ENCODE measurements around the gene ORC1.

DNA sequence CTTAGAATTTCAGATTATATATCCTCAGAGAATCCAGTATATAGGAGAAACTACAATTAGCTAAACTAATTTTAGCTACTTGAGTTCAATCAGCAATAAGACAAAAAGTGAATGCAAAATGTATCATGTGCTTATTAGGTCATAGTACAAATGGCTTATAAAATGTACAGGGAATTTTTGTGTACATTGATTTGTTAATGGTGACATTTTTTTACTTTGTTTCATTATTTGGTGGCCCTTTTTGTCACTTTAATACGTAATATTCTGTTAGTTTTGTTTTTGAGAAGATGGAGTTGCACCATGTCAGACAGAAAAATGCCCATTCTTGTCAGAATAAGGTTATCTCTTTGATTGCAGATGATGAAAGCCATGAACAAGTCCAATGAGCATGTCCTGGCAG lies 71.8 kb downstream of the ORC1 start:
- TF ChIP-seq, protein P1, sequence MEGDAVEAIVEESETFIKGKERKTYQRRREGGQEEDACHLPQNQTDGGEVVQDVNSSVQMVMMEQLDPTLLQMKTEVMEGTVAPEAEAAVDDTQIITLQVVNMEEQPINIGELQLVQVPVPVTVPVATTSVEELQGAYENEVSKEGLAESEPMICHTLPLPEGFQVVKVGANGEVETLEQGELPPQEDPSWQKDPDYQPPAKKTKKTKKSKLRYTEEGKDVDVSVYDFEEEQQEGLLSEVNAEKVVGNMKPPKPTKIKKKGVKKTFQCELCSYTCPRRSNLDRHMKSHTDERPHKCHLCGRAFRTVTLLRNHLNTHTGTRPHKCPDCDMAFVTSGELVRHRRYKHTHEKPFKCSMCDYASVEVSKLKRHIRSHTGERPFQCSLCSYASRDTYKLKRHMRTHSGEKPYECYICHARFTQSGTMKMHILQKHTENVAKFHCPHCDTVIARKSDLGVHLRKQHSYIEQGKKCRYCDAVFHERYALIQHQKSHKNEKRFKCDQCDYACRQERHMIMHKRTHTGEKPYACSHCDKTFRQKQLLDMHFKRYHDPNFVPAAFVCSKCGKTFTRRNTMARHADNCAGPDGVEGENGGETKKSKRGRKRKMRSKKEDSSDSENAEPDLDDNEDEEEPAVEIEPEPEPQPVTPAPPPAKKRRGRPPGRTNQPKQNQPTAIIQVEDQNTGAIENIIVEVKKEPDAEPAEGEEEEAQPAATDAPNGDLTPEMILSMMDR (IDR thresholded peaks at IDR 0.05; ENCODE audit: low read length), result no peak
- no peak for TF ChIP-seq EZH2 (optimal IDR thresholded peaks at IDR 0.05; ENCODE audit: low read depth, low read length)

Data from MM.1S (cell line).